GM18511 (cell line): ENCODE measurements around the gene TAC3.
A peak's percentile ranks its signal among the peaks of the same experiment; 100 is the strongest.
"Not testable (repeated sequence)": the region's sequence is repeated elsewhere in the genome, so short reads cannot be mapped to it uniquely, and the experiment has no call there.

Experiments used
- ATAC-seq: cut with Tn5 transposase; IDR thresholded peaks from one replicate; pipeline ENCODE4 v1.9.1; 2021; ENCODE audit warnings: mild to moderate bottlenecking, moderate library complexity; ENCODE audit not compliant: unreplicated experiment

TAC3 gene

GRCh38 chr12:56988207-56988739 lies 28.1 kb downstream of the TAC3 start:
- ATAC-seq, result no peak

DNA sequence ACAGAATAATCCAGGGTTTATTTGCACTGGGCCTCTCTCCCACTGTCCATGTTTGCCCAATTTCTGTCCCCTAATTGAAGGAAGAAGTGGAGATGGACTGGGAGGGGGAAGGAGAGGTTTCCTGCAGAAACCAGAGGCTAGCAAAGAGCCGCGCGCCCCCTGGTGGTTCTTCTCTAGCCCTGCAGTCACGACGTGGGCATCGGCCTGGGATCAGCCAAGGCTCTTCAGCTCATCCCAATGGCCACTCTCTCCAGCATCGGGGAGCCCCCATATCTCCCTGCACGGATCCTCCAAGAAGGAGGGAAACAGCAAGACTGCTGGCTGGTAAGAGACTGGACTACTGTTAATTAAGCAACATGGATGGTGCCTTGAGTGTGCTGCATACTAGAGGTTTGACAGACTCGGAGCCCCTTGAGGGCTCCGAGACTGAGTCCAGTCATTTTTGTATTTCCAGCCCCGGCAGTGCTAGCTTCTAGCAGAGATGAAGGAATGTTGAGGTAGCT lies 28.7 kb downstream of the TAC3 start:
- ATAC-seq, result peak; percentile 58

DNA sequence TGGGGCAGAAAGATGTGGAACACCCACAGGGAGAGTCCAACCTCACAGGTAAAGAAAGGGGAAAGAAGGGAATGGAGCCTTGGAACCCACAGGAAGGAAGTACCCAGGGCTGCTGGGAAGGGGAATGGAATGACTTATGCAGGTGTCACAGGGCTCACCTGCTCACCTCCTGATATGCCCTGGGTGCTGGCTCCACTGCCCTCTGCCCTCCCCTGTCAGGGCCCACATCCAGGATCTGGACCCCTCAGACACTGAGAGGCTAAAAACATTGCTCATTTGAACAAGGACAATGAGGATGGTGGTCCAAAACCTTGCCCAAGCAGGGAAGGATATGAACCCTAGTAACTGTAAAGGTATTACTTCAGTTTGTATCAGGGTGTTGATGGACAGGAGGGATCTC lies 29.3 kb downstream of the TAC3 start:
- no peak for ATAC-seq

DNA sequence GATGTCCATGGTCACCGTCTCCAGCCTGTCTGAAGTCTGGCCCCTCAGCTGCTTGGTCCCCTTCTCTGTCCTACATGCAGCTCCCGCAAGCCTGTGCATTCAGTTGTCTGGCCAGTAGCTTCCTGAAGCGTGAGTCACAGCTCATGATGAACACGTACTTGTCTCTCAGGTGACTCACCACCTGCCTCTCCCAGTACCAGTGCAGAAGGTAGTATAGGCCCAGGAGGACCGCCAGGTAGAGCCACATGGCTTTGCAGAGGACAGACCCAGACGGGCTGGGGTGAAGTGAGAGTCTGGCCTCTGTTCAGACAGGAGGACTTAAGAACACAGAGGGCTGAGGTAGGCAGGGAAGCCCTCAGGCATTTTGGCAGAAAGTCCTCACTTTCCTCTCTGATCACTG lies 30.6 kb downstream of the TAC3 start:
- not testable (repeated sequence) for ATAC-seq

GRCh38 chr12:56983386-56983785 lies 32.9 kb downstream of the TAC3 start:
- no peak for ATAC-seq

DNA sequence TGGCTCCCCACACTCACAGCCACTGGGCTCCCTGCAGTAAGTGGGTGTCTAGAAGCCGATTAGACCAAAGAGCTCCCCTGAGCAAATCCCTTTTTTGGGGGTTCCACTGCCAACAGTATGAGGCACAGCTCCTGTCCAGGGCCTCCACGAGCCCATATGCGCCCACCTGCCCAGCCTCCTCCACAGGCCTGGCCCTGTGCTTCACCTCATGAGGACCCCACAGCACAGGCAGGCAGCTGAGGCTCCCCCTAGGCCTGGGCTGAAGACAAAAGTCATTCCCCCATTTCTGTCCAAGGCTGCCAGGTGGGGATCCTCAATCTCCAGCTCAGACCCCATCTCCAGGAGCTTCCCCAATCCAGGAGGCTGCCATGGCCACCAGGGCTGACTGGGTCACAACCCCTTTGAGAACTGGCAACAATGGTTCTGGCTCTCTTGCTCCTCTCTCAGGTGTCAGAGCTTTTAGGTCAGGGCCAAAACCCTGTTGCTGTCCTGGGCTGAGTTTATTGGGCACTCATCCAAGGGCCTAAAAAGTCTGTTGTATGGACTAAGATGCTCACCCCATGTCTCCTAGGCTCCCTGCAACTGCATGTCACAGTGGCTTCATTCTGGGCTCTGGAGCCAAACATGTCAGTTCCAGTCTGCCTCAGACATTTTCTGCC lies 33.6 kb downstream of the TAC3 start:
- ATAC-seq, result not testable (repeated sequence)

DNA sequence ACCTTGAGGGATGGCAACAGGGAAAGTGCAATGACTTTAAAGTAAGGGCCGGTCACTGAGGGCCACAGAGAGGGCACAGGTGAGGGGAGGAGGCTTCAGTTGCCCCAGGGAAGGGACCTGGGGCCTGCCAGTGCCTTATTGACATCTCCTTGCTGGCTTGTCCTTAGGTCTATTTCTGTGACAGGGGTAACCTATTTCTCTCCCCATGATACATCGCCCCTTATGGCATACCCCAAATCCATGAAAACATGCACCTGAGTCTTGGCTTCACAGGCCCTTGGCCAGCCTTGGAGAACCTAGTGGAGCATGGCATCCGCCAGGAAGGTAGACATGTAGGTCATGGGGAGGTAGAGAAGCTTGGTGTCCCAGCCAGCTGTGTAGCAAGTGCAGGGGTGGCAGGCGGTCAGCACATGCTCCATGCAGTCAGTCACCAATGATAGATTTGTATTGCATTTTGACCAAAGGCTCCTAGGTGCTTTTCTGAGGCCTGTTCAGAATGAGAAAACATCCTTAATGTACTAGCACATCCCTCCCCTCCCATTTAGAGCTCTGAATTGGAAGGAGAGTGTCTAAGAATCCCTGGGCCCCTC lies 35.3 kb downstream of the TAC3 start:
- ATAC-seq, result no peak

DNA sequence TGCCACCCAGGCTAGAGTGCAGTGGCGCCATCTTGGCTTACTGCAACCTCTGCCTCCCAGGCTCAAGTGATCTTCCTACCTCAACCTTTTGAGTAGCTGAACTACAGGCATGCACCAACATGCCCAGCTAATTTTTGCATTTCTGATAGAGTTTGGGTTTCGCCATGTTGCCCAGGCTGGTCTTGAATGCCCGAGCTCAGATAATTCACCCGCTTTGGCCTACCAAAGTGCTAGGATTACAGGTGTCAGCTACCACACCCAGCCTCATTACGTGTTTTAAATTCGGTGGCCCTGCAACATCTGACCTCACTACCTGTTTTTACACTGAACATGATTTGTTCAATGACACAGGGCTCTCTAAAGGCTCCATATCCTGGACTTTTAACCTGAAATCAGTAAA lies 36.1 kb downstream of the TAC3 start:
- no peak for ATAC-seq

GRCh38 chr12:56979628-56980027 lies 36.7 kb downstream of the TAC3 start:
- no peak for ATAC-seq

GRCh38 chr12:56978397-56979138 lies 37.8 kb downstream of the TAC3 start:
- no peak for ATAC-seq

DNA sequence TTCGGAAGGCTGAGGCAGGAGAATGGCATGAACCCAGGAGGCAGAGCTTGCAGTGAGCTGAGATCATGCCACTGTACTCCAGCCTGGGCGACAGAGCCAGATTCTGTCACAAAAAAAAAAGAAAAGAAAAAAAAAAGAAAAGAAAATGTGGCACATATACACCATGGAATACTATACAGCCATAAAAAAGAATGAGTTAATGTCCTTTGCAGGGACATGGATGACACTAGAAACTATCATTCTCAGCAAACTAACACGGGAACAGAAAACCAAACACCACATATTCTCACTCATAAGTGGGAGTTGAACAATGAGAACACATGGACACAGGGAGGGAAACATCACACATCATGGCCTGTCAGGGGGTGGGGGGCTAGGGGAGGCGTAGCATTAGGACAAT lies 39.0 kb downstream of the TAC3 start:
- ATAC-seq, result not testable (repeated sequence)

- ATAC-seq, result not testable (repeated sequence)
Measured at GRCh38 chr12:56974224-56974623, 42.1 kb downstream of the TAC3 start.

DNA sequence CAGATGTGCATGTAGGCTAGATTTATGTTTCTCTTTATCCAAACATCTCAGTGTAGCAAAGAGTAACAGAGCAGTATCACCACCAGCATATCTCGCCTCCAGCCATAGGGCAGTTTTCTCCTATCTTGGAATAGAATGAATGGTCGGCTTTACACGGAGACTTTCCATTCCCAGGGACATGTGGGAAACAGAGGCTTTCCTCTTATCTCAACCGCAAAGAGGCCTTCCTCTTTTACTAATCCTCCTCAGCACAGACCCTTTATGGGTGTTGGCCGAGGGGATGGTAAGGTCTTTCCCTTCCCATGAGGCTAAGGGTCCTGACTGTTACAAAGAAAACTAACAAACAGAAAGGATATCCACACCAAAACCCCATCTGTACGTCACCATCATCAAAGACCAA lies 47.4 kb downstream of the TAC3 start:
- ATAC-seq, result not testable (repeated sequence)

- ATAC-seq, result not testable (repeated sequence)
Measured at GRCh38 chr12:56965997-56966642, 50.2 kb downstream of the TAC3 start.

DNA sequence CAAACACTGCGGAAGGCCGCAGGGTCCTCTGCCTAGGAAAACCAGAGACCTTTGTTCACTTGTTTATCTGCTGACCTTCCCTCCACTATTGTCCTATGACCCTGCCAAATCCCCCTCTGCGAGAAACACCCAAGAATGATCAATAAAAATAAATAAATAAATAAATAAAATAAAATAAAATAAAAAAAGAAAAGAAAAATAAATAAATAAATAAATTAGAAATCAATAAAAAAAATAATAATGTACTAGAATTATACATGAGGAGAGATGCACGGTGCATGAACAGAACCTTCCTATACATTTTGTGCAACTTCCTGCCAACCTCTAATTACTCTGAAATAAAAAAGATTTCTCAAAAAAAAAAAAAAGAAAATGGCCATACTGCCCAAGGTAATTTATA lies 51.2 kb downstream of the TAC3 start:
- ATAC-seq, result not testable (repeated sequence)

DNA sequence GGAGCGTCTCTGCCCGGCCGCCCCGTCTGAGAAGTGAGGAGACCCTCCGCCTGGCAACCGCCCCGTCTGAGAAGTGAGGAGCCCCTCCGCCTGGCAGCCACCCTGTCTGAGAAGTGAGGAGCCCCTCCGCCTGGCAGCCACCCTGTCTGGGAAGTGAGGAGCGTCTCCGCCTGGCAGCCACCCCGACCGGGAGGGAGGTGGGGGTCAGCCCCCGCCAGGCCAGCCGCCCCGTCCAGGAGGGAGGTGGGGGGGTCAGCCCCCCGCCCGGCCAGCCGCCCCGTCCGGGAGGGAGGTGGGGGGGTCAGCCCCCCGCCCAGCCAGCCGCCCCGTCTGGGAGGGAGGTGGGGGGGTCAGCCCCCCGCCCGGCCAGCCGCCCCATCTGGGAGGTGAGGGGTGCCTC lies 52.8 kb downstream of the TAC3 start:
- ATAC-seq, result not testable (repeated sequence)

DNA sequence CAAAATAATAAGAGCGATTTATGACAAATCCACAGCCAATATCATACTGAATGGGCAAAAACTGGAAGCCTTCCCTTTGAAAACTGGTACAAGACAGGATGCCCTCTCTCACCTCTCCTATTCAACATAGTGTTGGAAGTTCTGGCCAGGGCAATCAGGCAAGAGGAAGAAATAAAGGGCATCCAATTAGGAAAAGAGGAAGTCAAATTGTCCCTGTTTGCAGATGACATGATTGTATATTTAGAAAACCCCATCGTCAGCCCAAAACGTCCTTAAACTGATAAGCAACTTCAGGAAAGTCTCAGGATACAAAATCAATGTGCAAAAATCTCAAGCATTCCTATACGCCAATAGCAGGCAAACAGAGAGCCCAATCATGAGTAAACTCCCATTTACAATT lies 54.1 kb downstream of the TAC3 start:
- not testable (repeated sequence) for ATAC-seq
